ENCODE results near the gene MLH1.

DNA sequence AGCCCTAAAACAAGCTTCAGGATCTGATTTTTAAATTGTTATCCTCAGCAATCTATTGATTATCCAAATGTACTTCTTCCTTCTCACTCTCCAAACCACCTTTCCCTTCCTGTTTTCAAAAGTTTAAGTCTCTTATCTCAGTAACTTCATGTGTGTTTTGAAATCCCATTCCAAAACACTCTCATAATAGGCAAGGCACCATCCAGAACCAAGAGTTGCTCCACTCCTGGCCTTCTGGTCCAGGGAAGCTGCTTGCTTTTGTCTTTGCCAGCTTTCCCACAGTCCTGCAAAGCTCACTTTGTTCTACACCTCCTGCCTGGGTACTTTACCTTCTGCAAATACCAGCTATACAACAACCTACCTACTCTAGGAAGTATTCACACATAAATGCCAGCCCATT is 63.5 kb downstream of the MLH1 start:
- TF ChIP-seq, protein P1, sequence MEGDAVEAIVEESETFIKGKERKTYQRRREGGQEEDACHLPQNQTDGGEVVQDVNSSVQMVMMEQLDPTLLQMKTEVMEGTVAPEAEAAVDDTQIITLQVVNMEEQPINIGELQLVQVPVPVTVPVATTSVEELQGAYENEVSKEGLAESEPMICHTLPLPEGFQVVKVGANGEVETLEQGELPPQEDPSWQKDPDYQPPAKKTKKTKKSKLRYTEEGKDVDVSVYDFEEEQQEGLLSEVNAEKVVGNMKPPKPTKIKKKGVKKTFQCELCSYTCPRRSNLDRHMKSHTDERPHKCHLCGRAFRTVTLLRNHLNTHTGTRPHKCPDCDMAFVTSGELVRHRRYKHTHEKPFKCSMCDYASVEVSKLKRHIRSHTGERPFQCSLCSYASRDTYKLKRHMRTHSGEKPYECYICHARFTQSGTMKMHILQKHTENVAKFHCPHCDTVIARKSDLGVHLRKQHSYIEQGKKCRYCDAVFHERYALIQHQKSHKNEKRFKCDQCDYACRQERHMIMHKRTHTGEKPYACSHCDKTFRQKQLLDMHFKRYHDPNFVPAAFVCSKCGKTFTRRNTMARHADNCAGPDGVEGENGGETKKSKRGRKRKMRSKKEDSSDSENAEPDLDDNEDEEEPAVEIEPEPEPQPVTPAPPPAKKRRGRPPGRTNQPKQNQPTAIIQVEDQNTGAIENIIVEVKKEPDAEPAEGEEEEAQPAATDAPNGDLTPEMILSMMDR (IDR thresholded peaks at IDR 0.05), result no peak
- TF ChIP-seq POLR2A (IDR thresholded peaks at IDR 0.05), result no peak
